ENCODE results near the gene ALDH1A2.

The ALDH1A2 gene

GRCh38 chr15:58078591-58078990, 13.1 kb upstream of the ALDH1A2 start:
- Histone ChIP-seq H3K36me3 (no peaks in the 10 kb centered on the region), H3K27me3 (peaks cover 30% of the 10 kb centered on the region), H3K4me3 (ENCODE audit: low read depth in 1 of 2, low read length in 1 of 2) (no peak overlapping the region), H3K9me3 (no peaks in the 10 kb centered on the region), H3K27ac (no peak overlapping the region), H3K4me1 (ENCODE audit: control insufficient read depth in 1 of 2, insufficient read depth in 1 of 2, low read depth in 1 of 2, low read length in 1 of 2) (no peaks in the 10 kb centered on the region)
- no peak for TF ChIP-seq CTCF (IDR thresholded peaks at IDR 0.05)

- no peak for TF ChIP-seq CTCF (IDR thresholded peaks at IDR 0.05)
- Histone ChIP-seq H3K27me3 (peaks cover 42% of the 10 kb centered on the region), H3K27ac (no peak overlapping the region), H3K4me3 (ENCODE audit: low read depth in 1 of 2, low read length in 1 of 2) (no peak overlapping the region), H3K9me3 (no peaks in the 10 kb centered on the region), H3K36me3 (no peaks in the 10 kb centered on the region), H3K4me1 (ENCODE audit: control insufficient read depth in 1 of 2, insufficient read depth in 1 of 2, low read depth in 1 of 2, low read length in 1 of 2) (no peaks in the 10 kb centered on the region)
Measured at GRCh38 chr15:58077427-58077826, 11.9 kb upstream of the ALDH1A2 start.

GRCh38 chr15:58074452-58074851, 8.9 kb upstream of the ALDH1A2 start:
- H3K9me3 ChIP-seq: no peaks in the 10 kb centered on the region
- no peaks in the 10 kb centered on the region for H3K36me3 ChIP-seq
- no peaks in the 10 kb centered on the region for H3K4me1 ChIP-seq (ENCODE audit: control insufficient read depth in 1 of 2, insufficient read depth in 1 of 2, low read depth in 1 of 2, low read length in 1 of 2)
- peaks cover 66% of the 10 kb centered on the region for H3K27me3 ChIP-seq
- no peak overlapping the region for H3K27ac ChIP-seq
- H3K4me3 ChIP-seq (ENCODE audit: low read depth in 1 of 2, low read length in 1 of 2): no peak overlapping the region
- no peak for TF ChIP-seq CTCF (IDR thresholded peaks at IDR 0.05)

GRCh38 chr15:58070801-58071418, 5.4 kb upstream of the ALDH1A2 start:
- Histone ChIP-seq H3K27ac (no peak overlapping the region), H3K4me1 (ENCODE audit: control insufficient read depth in 1 of 2, insufficient read depth in 1 of 2, low read depth in 1 of 2, low read length in 1 of 2) (peaks cover 6 to 8% of the 10 kb centered on the region in 2 experiments), H3K4me3 (ENCODE audit: low read depth in 1 of 2, low read length in 1 of 2) (no peak overlapping the region), H3K36me3 (no peaks in the 10 kb centered on the region), H3K9me3 (no peaks in the 10 kb centered on the region), H3K27me3 (peaks cover 90% of the 10 kb centered on the region)
- TF ChIP-seq CTCF (IDR thresholded peaks at IDR 0.05): peak; percentile 79

- Histone ChIP-seq H3K4me3 (ENCODE audit: low read depth in 1 of 2, low read length in 1 of 2) (no peak overlapping the region), H3K27ac (no peak overlapping the region), H3K27me3 (peaks cover 95% of the 10 kb centered on the region), H3K36me3 (no peaks in the 10 kb centered on the region), H3K4me1 (ENCODE audit: control insufficient read depth in 1 of 2, insufficient read depth in 1 of 2, low read depth in 1 of 2, low read length in 1 of 2) (peaks cover 11 to 18% of the 10 kb centered on the region in 2 experiments), H3K9me3 (no peaks in the 10 kb centered on the region)
- no peak for TF ChIP-seq CTCF (IDR thresholded peaks at IDR 0.05)
Measured at GRCh38 chr15:58069008-58069407, 3.5 kb upstream of the ALDH1A2 start.

All from neutrophil (primary cell).